Measurements from ENCODE around the gene ALOXE3. TPM values are rescaled to one million over a fixed set of nuclear protein-coding genes. Genes with fewer than 3 reads are reported as not detected.

ALOXE3 gene
- total RNA-seq, 1 experiment from 2014 or later, result 0.13 TPM

GRCh38 chr17:8055851-8056231, 62.5 kb downstream of the ALOXE3 start:
- no peak overlapping the region for H2BK20ac ChIP-seq (ENCODE audit: low read depth, low read length, poor library complexity, severe bottlenecking)
- H2AFZ ChIP-seq (ENCODE audit: low read length), result no peak overlapping the region
- no peak overlapping the region for H3K4ac ChIP-seq (ENCODE audit: low read depth, low read length)
- H3K9me3 ChIP-seq (ENCODE audit: control insufficient read depth, low read depth, low read length), result no peaks in the 10 kb centered on the region
- no peak overlapping the region for H3K9ac ChIP-seq (ENCODE audit: extremely low read depth, insufficient read length, low read length)
- Mint-ChIP-seq H3K9me3 (no peaks in the 10 kb centered on the region), H3K27ac (no peak overlapping the region), H3K4me3 (no peak overlapping the region), H3K4me1 (peaks cover 7 to 9% of the 10 kb centered on the region in 2 experiments; a peak in 3 of 4 replicates), H3K27me3 (ENCODE audit: low read depth) (peaks cover 51% of the 10 kb centered on the region), H3K36me3 (ENCODE audit: insufficient read depth in 1 of 3, low read depth in 3 of 3) (no peaks in the 10 kb centered on the region)
- H2BK12ac ChIP-seq (ENCODE audit: insufficient read length, low read depth, low read length), result no peak overlapping the region
- H2BK120ac ChIP-seq (ENCODE audit: low read depth, low read length, poor library complexity, severe bottlenecking), result no peak overlapping the region
- no peak overlapping the region for H3K27ac ChIP-seq (ENCODE audit: insufficient read length, low read depth, low read length)
- H3K79me1 ChIP-seq (ENCODE audit: insufficient read depth, low read depth, low read length, poor library complexity, severe bottlenecking), result no peaks in the 10 kb centered on the region
- no peak overlapping the region for H4K91ac ChIP-seq (ENCODE audit: insufficient read length, low read depth, low read length)
- H3K23me2 ChIP-seq (ENCODE audit: insufficient read length, low read depth, low read length, poor library complexity, severe bottlenecking), result no peaks in the 10 kb centered on the region
- H2AK5ac ChIP-seq (ENCODE audit: insufficient read length, low read length), result no peak overlapping the region
- H4K8ac ChIP-seq (replicated peaks; ENCODE audit: insufficient read length, low read depth, low read length), result no peak overlapping the region
- no peak overlapping the region for H3K56ac ChIP-seq (ENCODE audit: insufficient read length, low read depth, low read length)
- no peak for TF ChIP-seq CTCF (conservative IDR thresholded peaks at IDR 0.05)
- no peaks in the 10 kb centered on the region for H4K20me1 ChIP-seq (ENCODE audit: control insufficient read depth, insufficient read depth, insufficient read length)
- no peak overlapping the region for H4K5ac ChIP-seq (ENCODE audit: insufficient read length, low read depth, low read length)
- no peak overlapping the region for H3K18ac ChIP-seq (ENCODE audit: insufficient read length, low read depth, low read length)
- no peak overlapping the region for H2BK15ac ChIP-seq (ENCODE audit: low read depth, low read length)
- no peak overlapping the region for H3K14ac ChIP-seq (ENCODE audit: insufficient read depth, low read length)
- no peaks in the 10 kb centered on the region for H3K27me3 ChIP-seq (ENCODE audit: insufficient read depth, low read length)
- H3K79me2 ChIP-seq (ENCODE audit: insufficient read depth, low read length), result no peaks in the 10 kb centered on the region
- no peaks in the 10 kb centered on the region for H3K4me1 ChIP-seq (ENCODE audit: insufficient read depth, low read length)
- no peak for DNase-seq
- H2BK5ac ChIP-seq (ENCODE audit: insufficient read length, low read length), result no peak overlapping the region
- H3K4me2 ChIP-seq (ENCODE audit: insufficient read depth, insufficient read length, low read length), result no peak overlapping the region
- no peak overlapping the region for H3K23ac ChIP-seq (ENCODE audit: insufficient read length, low read depth, low read length)
- no CpG with 5 or more reads among the region's 3 CpGs for WGBS (ENCODE audit: extremely low coverage, insufficient read length, low lambda C conversion rate)
- H3T11ph ChIP-seq (ENCODE audit: low read length), result no peak overlapping the region

All from H9 (cell line).